SK-N-MC (cell line): ENCODE data around the gene SRD5A3.

ENCODE experiments used
- EZH2 ChIP-seq: fragments of 200-600 bp; sonication (generic); IDR thresholded peaks from one replicate; pipeline ENCODE4 v1.6.1; 2017; ENCODE audit warnings: antibody characterized with exemption
- POLR2AphosphoS5 ChIP-seq: IDR thresholded peaks from 2 replicates; pipeline ENCODE4 v1.6.1; 2012; ENCODE audit warnings: mild to moderate bottlenecking, low read depth, low read length, borderline replicate concordance

DNA sequence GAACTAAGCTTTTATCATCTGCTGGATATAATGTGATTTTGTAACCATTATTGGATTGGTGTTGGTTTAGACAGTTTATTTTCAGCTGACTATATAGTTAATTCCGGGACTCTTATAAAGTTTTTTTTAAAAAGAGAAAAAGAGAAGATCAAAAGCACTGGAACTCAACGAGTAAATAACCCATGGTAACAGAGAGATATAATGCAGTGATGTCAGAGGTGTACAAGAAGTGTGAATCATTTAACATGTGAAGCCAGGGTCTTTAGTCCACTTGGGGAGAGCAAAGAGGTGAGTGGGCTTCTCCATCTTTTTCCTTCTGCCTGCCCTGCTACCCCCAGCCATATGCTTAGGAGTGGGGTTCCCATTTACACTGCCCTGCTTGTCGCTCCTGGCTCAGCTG is 52.9 kb downstream of the SRD5A3 start:
- TF ChIP-seq EZH2 (no peak), POLR2AphosphoS5 (no peak)
